Upper lobe of left lung (tissue), 6 donors: ENCODE measurements around the gene BCAS3. TPM values are rescaled to one million over a fixed set of nuclear protein-coding genes. Genes with fewer than 3 reads are reported as not detected.

Experiments
- ATAC-seq, 2 donors: fragments of 200-7000 bp; cut with Tn5 transposase; one replicate each; pipeline ENCODE4 v1.9.1; 2022; ENCODE audit warnings: mild to moderate bottlenecking in 2 of 2, moderate library complexity in 2 of 2; ENCODE audit not compliant: low FRiP score in 2 of 2
- DNase-seq, 2 donors: peaks; one replicate each; pipeline ENCODE4 v3.0.0-alpha.2; 2019 to 2020
- H3K27ac ChIP-seq, 4 donors: fragments of 200-600 bp; sonication (generic); one replicate each; pipeline ENCODE4 v1.5.1; 2016 to 2019
- H3K27me3 ChIP-seq, 4 donors: fragments of 200-600 bp; sonication (generic); one replicate each; pipeline ENCODE4 v1.5.1; 2017 to 2019
- H3K36me3 ChIP-seq, 4 donors: fragments of 200-600 bp; sonication (generic); one replicate each; pipeline ENCODE4 v1.5.1; 2016 to 2019
- H3K4me1 ChIP-seq, 4 donors: fragments of 200-600 bp; sonication (generic); one replicate each; pipeline ENCODE4 v1.5.1; 2018 to 2019
- H3K4me3 ChIP-seq, 4 donors: fragments of 200-600 bp; sonication (generic); one replicate each; pipeline ENCODE4 v1.5.1; 2017 to 2019; ENCODE audit warnings: mild to moderate bottlenecking in 2 of 4, moderate library complexity in 1 of 4
- H3K9me3 ChIP-seq, 4 donors: fragments of 200-600 bp; sonication (generic); one replicate each; pipeline ENCODE4 v1.5.1; 2018 to 2019
- CTCF ChIP-seq, 6 experiments: fragments of 450-650 bp in 4 of 6; fragments of 200-600 bp in 2 of 6; sonication (generic) in 2 of 6; IDR thresholded peaks; one replicate each; pipeline ENCODE4 v1.5.1; 2016 to 2019; ENCODE audit warnings: antibody characterized with exemption in 6 of 6
- EP300 ChIP-seq, 4 donors: sonication (generic); formaldehyde crosslinking; IDR thresholded peaks; one replicate each; pipeline ENCODE4 v1.5.1; 2017; ENCODE audit warnings: antibody characterized with exemption in 4 of 4, control low read depth in 2 of 4
- POLR2A ChIP-seq, 4 donors: fragments of 450-650 bp; IDR thresholded peaks; one replicate each; pipeline ENCODE4 v1.5.1; 2016 to 2017; ENCODE audit warnings: antibody characterized with exemption in 4 of 4, mild to moderate bottlenecking in 2 of 4
- POLR2AphosphoS5 ChIP-seq, 2 donors: sonication (generic); formaldehyde crosslinking; IDR thresholded peaks; one replicate each; pipeline ENCODE4 v1.5.1; 2017; ENCODE audit warnings: antibody characterized with exemption in 2 of 2
- WGBS, 2 donors: methylation state at CpG; one replicate each; pipeline ENCODE4 v1.1.5; 2017 to 2018; 5-methylcytosine and 5-hydroxymethylcytosine counted together
- total RNA-seq, 6 donors: library from RNA; depleted of rRNA in 4 of 6; stranded (reverse); fragments of >200 nt in 4 of 6; gene quantifications; one replicate each; pipeline versions ENCODE4 v1.1.0 to v1.2.1, GENCODE V29; 2016 to 2021
- donor health status: DM: no; HTN: no; CAD: no; lungs with moderate emphysema.
- donor health status: DM: no; HTN: yes; CAD: no; lungs with severe emphysema.

The BCAS3 gene
- total RNA-seq, 6 donors from 2014 or later, result 20.1 to 111 (median 37.0) TPM

- H3K4me3 ChIP-seq, result no peak overlapping the region
- TF ChIP-seq EP300 (IDR thresholded peaks at IDR 0.05) (no peak), CTCF (IDR thresholded peaks at IDR 0.05) (no peak), POLR2AphosphoS5 (IDR thresholded peaks at IDR 0.05) (no peak), POLR2A (IDR thresholded peaks at IDR 0.05) (no peak)
- H3K4me1 ChIP-seq, result peaks cover 0 to 25% (median 7%) of the 10 kb centered on the region in 4 donors
- ATAC-seq (no peak), DNase-seq (no peak)
- no peaks in the 10 kb centered on the region for H3K9me3 ChIP-seq
- H3K36me3 ChIP-seq, result no peaks in the 10 kb centered on the region
- no peaks in the 10 kb centered on the region for H3K27me3 ChIP-seq
- WGBS, 2 donors, result 94 to 95% methylated on average over 6 of the region's 6 CpGs
- no peak overlapping the region for H3K27ac ChIP-seq
Measured at GRCh38 chr17:61283043-61283442, 605.4 kb downstream of the BCAS3 start.

- H3K27ac ChIP-seq, result no peak overlapping the region
- WGBS, 2 donors, result 94 to 96% methylated on average over 10 of the region's 10 CpGs
- no peaks in the 10 kb centered on the region for H3K27me3 ChIP-seq
- H3K36me3 ChIP-seq, result no peaks in the 10 kb centered on the region
- H3K9me3 ChIP-seq, result no peaks in the 10 kb centered on the region
- no peak overlapping the region for H3K4me3 ChIP-seq
- TF ChIP-seq POLR2A (IDR thresholded peaks at IDR 0.05), result no peak
- TF ChIP-seq POLR2AphosphoS5 (IDR thresholded peaks at IDR 0.05), result no peak
- TF ChIP-seq CTCF (IDR thresholded peaks at IDR 0.05), result no peak
- no peak for TF ChIP-seq EP300 (IDR thresholded peaks at IDR 0.05)
- H3K4me1 ChIP-seq, result peaks cover 0 to 36% (median 8%) of the 10 kb centered on the region in 4 donors
- DNase-seq (no peak), ATAC-seq (no peak)
Measured at GRCh38 chr17:61284174-61284573, 606.5 kb downstream of the BCAS3 start.

DNA sequence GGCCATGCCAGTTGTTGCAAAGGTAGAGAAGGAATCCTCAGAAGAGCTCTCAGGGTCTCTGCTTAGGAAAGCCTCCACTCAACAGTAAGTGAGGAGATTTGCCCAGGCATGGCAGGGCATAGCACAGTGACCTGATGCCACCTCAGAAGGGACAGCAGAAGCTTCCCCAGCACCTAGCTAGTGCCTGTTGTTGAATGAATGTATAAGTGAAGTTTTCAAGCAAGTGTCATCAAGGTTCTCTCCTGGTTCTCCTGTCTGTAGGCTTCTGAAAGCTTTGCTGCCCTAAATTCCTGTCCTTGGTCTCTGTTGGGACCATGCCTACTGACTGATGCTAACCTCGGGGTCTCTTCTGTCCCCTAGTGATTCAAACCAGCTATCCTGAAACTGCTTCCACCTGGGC lies 607.1 kb downstream of the BCAS3 start:
- WGBS, 2 donors, result 75 to 78% methylated on average over 1 of the region's 1 CpG
- no peaks in the 10 kb centered on the region for H3K9me3 ChIP-seq
- no peaks in the 10 kb centered on the region for H3K36me3 ChIP-seq

GRCh38 chr17:61285526-61286320 lies 608.1 kb downstream of the BCAS3 start:
- Histone ChIP-seq H3K27ac (no peak overlapping the region), H3K9me3 (no peaks in the 10 kb centered on the region), H3K4me1 (peaks cover 0 to 42% (median 8%) of the 10 kb centered on the region in 4 donors), H3K27me3 (no peaks in the 10 kb centered on the region), H3K36me3 (no peaks in the 10 kb centered on the region), H3K4me3 (no peak overlapping the region)
- TF ChIP-seq POLR2AphosphoS5 (IDR thresholded peaks at IDR 0.05), result no peak
- no peak for TF ChIP-seq POLR2A (IDR thresholded peaks at IDR 0.05)
- TF ChIP-seq EP300 (IDR thresholded peaks at IDR 0.05), result no peak
- no peak for TF ChIP-seq CTCF (IDR thresholded peaks at IDR 0.05)
- 56 to 67% methylated on average over 11 of the region's 11 CpGs for WGBS, 2 donors
- ATAC-seq, result no peak
- peak in 1 of 2 donors; percentile 69 for DNase-seq

More for the DNA sequence above, 607.1 kb downstream of the BCAS3 start:
- no peak for ATAC-seq
- Histone ChIP-seq H3K4me1 (peaks cover 0 to 39% (median 8%) of the 10 kb centered on the region in 4 donors), H3K4me3 (no peak overlapping the region), H3K27ac (no peak overlapping the region), H3K27me3 (no peaks in the 10 kb centered on the region)
- no peak for TF ChIP-seq POLR2AphosphoS5 (IDR thresholded peaks at IDR 0.05)
- TF ChIP-seq EP300 (IDR thresholded peaks at IDR 0.05), result no peak
- TF ChIP-seq POLR2A (IDR thresholded peaks at IDR 0.05), result no peak
- TF ChIP-seq CTCF (IDR thresholded peaks at IDR 0.05), result no peak
- DNase-seq, result no peak

DNA sequence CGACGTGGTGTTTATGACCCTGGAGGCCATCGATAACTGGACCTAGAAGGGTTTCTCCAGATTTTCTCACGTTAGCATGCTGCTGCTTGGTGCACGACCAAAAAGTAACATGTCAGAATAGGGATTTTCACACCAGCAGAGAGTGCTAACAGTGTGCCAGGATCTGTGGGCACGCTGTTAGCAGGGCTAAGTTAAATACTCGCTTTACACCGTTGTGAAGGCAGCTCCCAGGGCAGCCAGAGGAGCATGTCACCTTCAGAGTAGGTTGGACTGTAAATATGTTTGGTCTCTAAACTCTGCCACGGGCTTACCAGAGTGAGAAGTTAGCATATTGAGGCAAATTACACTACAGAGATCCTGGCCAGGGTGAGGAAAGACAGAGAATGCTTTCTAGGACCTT lies 608.8 kb downstream of the BCAS3 start:
- WGBS, 2 donors, result 77 to 84% methylated on average over 9 of the region's 9 CpGs
- Histone ChIP-seq H3K9me3 (no peaks in the 10 kb centered on the region), H3K4me1 (peaks cover 0 to 49% (median 8%) of the 10 kb centered on the region in 4 donors), H3K36me3 (no peaks in the 10 kb centered on the region), H3K27me3 (no peaks in the 10 kb centered on the region), H3K27ac (no peak overlapping the region), H3K4me3 (no peak overlapping the region)
- TF ChIP-seq POLR2A (IDR thresholded peaks at IDR 0.05), result no peak
- no peak for DNase-seq
- ATAC-seq, result no peak
